ENCODE measurements around the gene FAH. TPM values are rescaled to one million over a fixed set of nuclear protein-coding genes. Genes with fewer than 3 reads are reported as not detected.

FAH gene
- total RNA-seq, 1 donor from 2014 or later, result 8.3 TPM

GRCh38 chr15:80233581-80233980, 80.8 kb downstream of the FAH start:
- Histone ChIP-seq H3K36me3 (no peaks in the 10 kb centered on the region), H3K27ac (no peak overlapping the region), H3F3A (ENCODE audit: low read depth) (no peaks in the 10 kb centered on the region), H3K9ac (no peak overlapping the region), H3K9me3 (ENCODE audit: low read depth) (no peaks in the 10 kb centered on the region), H3K4me3 (no peak overlapping the region), H3K4me1 (peaks cover 16% of the 10 kb centered on the region), H4K20me1 (ENCODE audit: low read depth) (no peaks in the 10 kb centered on the region), H3K4me2 (peak overlapping the region; percentile 37), H3K27me3 (no peaks in the 10 kb centered on the region), H2AFZ (replicated peaks) (peak overlapping the region; percentile 22), H3K79me2 (ENCODE audit: low read depth) (no peaks in the 10 kb centered on the region)
- Mint-ChIP-seq H3K9me3 (no peaks in the 10 kb centered on the region), H3K4me3 (no peak overlapping the region), H3K36me3 (no peaks in the 10 kb centered on the region), H3K27ac (peak overlapping the region; percentile 66), H3K4me1 (peaks cover 27% of the 10 kb centered on the region), H3K27me3 (ENCODE audit: insufficient read depth, low read depth) (peaks cover 7% of the 10 kb centered on the region)
- DNase-seq (ENCODE audit: low spot score), result peak; percentile 57
- no peak for TF ChIP-seq CTCF (IDR thresholded peaks at IDR 0.05)
- TF ChIP-seq EZH2phosphoT487 (IDR thresholded peaks at IDR 0.05), result no peak
- no peak for TF ChIP-seq EZH2 (IDR thresholded peaks at IDR 0.05)

- no peaks in the 10 kb centered on the region for H3K36me3 ChIP-seq
- H3K9me3 Mint-ChIP-seq, result no peaks in the 10 kb centered on the region
- H3K9me3 ChIP-seq (ENCODE audit: low read depth), result no peaks in the 10 kb centered on the region
- no peaks in the 10 kb centered on the region for H4K20me1 ChIP-seq (ENCODE audit: low read depth)
- no peak overlapping the region for H3K4me3 ChIP-seq
- H3K27me3 Mint-ChIP-seq (ENCODE audit: insufficient read depth, low read depth), result peaks cover 7% of the 10 kb centered on the region
- H3K27ac ChIP-seq, result no peak overlapping the region
- no peak overlapping the region for H3K4me2 ChIP-seq
- no peak overlapping the region for H3K9ac ChIP-seq
- H3K27me3 ChIP-seq, result no peaks in the 10 kb centered on the region
- H2AFZ ChIP-seq (replicated peaks), result no peak overlapping the region
- H3K27ac Mint-ChIP-seq, result no peak overlapping the region
- peaks cover 16% of the 10 kb centered on the region for H3K4me1 ChIP-seq
- TF ChIP-seq CTCF (IDR thresholded peaks at IDR 0.05) (peak; percentile 57), EZH2 (IDR thresholded peaks at IDR 0.05) (no peak), EZH2phosphoT487 (IDR thresholded peaks at IDR 0.05) (no peak)
- no peaks in the 10 kb centered on the region for H3K36me3 Mint-ChIP-seq
- H3F3A ChIP-seq (ENCODE audit: low read depth), result no peaks in the 10 kb centered on the region
- no peak overlapping the region for H3K4me3 Mint-ChIP-seq
- peaks cover 23% of the 10 kb centered on the region for H3K4me1 Mint-ChIP-seq
- no peaks in the 10 kb centered on the region for H3K79me2 ChIP-seq (ENCODE audit: low read depth)
- peak; percentile 42 for DNase-seq (ENCODE audit: low spot score)
Observed at GRCh38 chr15:80234883-80235282, 82.1 kb downstream of the FAH start.

Other genes with a start within 250 kb of the FAH start
- gene BCL2A1, start 181.8 kb upstream of the FAH start, total RNA-seq (ENCODE audit: low replicate concordance), result not detected in 2 replicates
- gene ZFAND6, start 93.3 kb upstream of the FAH start, total RNA-seq (ENCODE audit: low replicate concordance), result 221 and 329 TPM in 2 replicates
- not detected in 2 replicates for gene CTXND1, start 99.2 kb downstream of the FAH start, total RNA-seq (ENCODE audit: low replicate concordance)